H1 (cell line): ENCODE measurements around the gene TRABD2B. TPM values are rescaled to one million over a fixed set of nuclear protein-coding genes. Genes with fewer than 3 reads are reported as not detected.

Source experiments
- CTCF ChIA-PET: fragments of 300-600 bp; sonication (Branson Sonifier 250); formaldehyde crosslinking; loops from one replicate; lab custom pipeline; 2021; ENCODE audit not compliant: partially characterized antibody; lab: Charles Lee
- POLR2A ChIA-PET: fragments of 300-600 bp; sonication (Branson Sonifier 250); formaldehyde crosslinking; loops from one replicate; lab custom pipeline; 2021; ENCODE audit warnings: inconsistent platforms; ENCODE audit not compliant: partially characterized antibody; lab: Charles Lee
- DNase-seq, 2 experiments: peaks; one replicate each; pipeline versions ENCODE4 v3.0.0 to v3.0.0-alpha.2; 2010 to 2022; ENCODE audit warnings: low spot score in 2 of 2, low read depth in 1 of 2, mixed read lengths in 1 of 2
- FAIRE-seq: peaks from 2 replicates; lab custom pipeline; 2011; peaks lifted over from hg19 to GRCh38; lab: Jason Lieb, UNC
- H2AFZ ChIP-seq: 2 replicates; pipeline ENCODE4 v1.8.1; 2012; ENCODE audit warnings: low read length, inconsistent platforms
- H2AK5ac ChIP-seq: 2 replicates; pipeline ENCODE4 v1.6.1; 2013; ENCODE audit warnings: low read depth, low read length
- H2BK120ac ChIP-seq: replicated peaks from 2 replicates; pipeline ENCODE3; 2013; ENCODE audit warnings: low read depth, low read length, inconsistent platforms
- H2BK12ac ChIP-seq: 2 replicates; pipeline ENCODE4 v1.6.1; 2013; ENCODE audit warnings: low read depth, low read length
- H2BK15ac ChIP-seq: 2 replicates; pipeline ENCODE4 v1.6.1; 2013; ENCODE audit warnings: low read length
- H2BK20ac ChIP-seq: 2 replicates; pipeline ENCODE4 v1.6.1; 2013; ENCODE audit warnings: low read length
- H2BK5ac ChIP-seq: 2 replicates; pipeline ENCODE4 v1.6.1; 2013; ENCODE audit warnings: low read depth, low read length
- H3K14ac ChIP-seq: 2 replicates; pipeline ENCODE4 v1.6.1; 2013; ENCODE audit warnings: inconsistent platforms; ENCODE audit not compliant: insufficient read length
- H3K18ac ChIP-seq: 2 replicates; pipeline ENCODE4 v1.6.1; 2013; ENCODE audit warnings: low read length; ENCODE audit errors: extremely low read depth
- H3K23ac ChIP-seq: 2 replicates; pipeline ENCODE4 v1.6.1; 2013; ENCODE audit warnings: inconsistent platforms; ENCODE audit not compliant: insufficient read length
- H3K23me2 ChIP-seq: 2 replicates; pipeline ENCODE4 v1.6.1; 2013; ENCODE audit warnings: low read depth, low read length
- H3K27ac ChIP-seq: 2 replicates; pipeline ENCODE4 v1.6.1; 2011; ENCODE audit warnings: low read depth, low read length, inconsistent platforms
- H3K27me3 ChIP-seq, 4 experiments: replicated peaks in 1 of 4; 1 replicate in 1 of 4; 2 replicates in 3 of 4; pipeline versions ENCODE4 v1.6.1 to v1.8.1; 2011 to 2013; ENCODE audit warnings: low read length in 3 of 4, mild to moderate bottlenecking in 3 of 4, inconsistent platforms in 2 of 4, mixed read lengths in 2 of 4, moderate library complexity in 1 of 4; ENCODE audit not compliant: control insufficient read depth in 3 of 4, insufficient read depth in 3 of 4; ENCODE audit errors: extremely low read depth in 1 of 4
- H3K36me3 ChIP-seq, 4 experiments: 2 replicates each; pipeline versions ENCODE4 v1.6.1 to v1.8.1; 2011 to 2013; ENCODE audit warnings: mild to moderate bottlenecking in 4 of 4, low read length in 3 of 4, moderate library complexity in 2 of 4, control low read depth in 1 of 4, inconsistent platforms in 1 of 4; ENCODE audit not compliant: insufficient read depth in 4 of 4, control insufficient read depth in 2 of 4
- H3K4ac ChIP-seq: replicated peaks from 2 replicates; pipeline ENCODE3; 2013; ENCODE audit warnings: low read length, low read depth, mixed read lengths, inconsistent platforms; ENCODE audit not compliant: insufficient read length
- H3K4me1 ChIP-seq, 4 experiments: replicated peaks in 1 of 4; 1 replicate in 1 of 4; 2 replicates in 3 of 4; pipeline versions ENCODE4 v1.6.1 to v1.8.1; 2011 to 2013; ENCODE audit warnings: low read length in 3 of 4, inconsistent platforms in 2 of 4, mixed read lengths in 1 of 4; ENCODE audit not compliant: insufficient read depth in 4 of 4, control insufficient read depth in 3 of 4
- H3K4me2 ChIP-seq, 2 experiments: 2 replicates each; pipeline versions ENCODE4 v1.6.1 to v1.8.1; 2011 to 2013; ENCODE audit warnings: low read depth in 2 of 2, low read length in 2 of 2, control low read depth in 1 of 2, inconsistent platforms in 1 of 2, mild to moderate bottlenecking in 1 of 2; ENCODE audit not compliant: insufficient read depth in 1 of 2
- H3K4me3 ChIP-seq, 4 experiments: fragments of 200-600, 300-600 bp in 1 of 4; sonication (generic), shearing (Covaris generic), sonication (Bioruptor Twin) in 1 of 4; 2 replicates each; pipeline versions ENCODE4 v1.5.1 to v1.8.1; 2011 to 2016; ENCODE audit warnings: low read length in 4 of 4, low read depth in 3 of 4, control low read depth in 2 of 4, inconsistent platforms in 2 of 4, mild to moderate bottlenecking in 2 of 4, mixed read lengths in 1 of 4, moderate library complexity in 1 of 4; ENCODE audit not compliant: insufficient read depth in 2 of 4; ENCODE audit errors: extremely low read depth in 1 of 4
- H3K56ac ChIP-seq: replicated peaks from 2 replicates; pipeline ENCODE3; 2013; ENCODE audit warnings: low read depth, mild to moderate bottlenecking, mixed read lengths, low read length, inconsistent platforms; ENCODE audit not compliant: insufficient read length
- H3K79me1 ChIP-seq: 2 replicates; pipeline ENCODE4 v1.6.1; 2013; ENCODE audit warnings: low read depth, low read length, control low read depth
- H3K79me2 ChIP-seq, 2 experiments: 2 replicates each; pipeline versions ENCODE4 v1.6.1 to v1.8.1; 2012 to 2013; ENCODE audit warnings: low read length in 2 of 2, mild to moderate bottlenecking in 2 of 2, inconsistent platforms in 1 of 2; ENCODE audit not compliant: insufficient read depth in 2 of 2, control insufficient read depth in 1 of 2
- H3K9ac ChIP-seq, 4 experiments: replicated peaks in 1 of 4; 1 replicate in 1 of 4; 2 replicates in 3 of 4; pipeline versions ENCODE4 v1.6.1 to v1.8.1; 2011 to 2013; ENCODE audit warnings: low read depth in 3 of 4, low read length in 3 of 4, control low read depth in 2 of 4, mild to moderate bottlenecking in 2 of 4, moderate library complexity in 2 of 4, inconsistent platforms in 1 of 4; ENCODE audit errors: extremely low read depth in 1 of 4
- H3K9me3 ChIP-seq, 2 experiments: 2 replicates each; pipeline versions ENCODE4 v1.6.1 to v1.8.1; 2012 to 2013; ENCODE audit warnings: mild to moderate bottlenecking in 2 of 2, moderate library complexity in 2 of 2, control low read depth in 1 of 2, inconsistent platforms in 1 of 2, low read depth in 1 of 2, low read length in 1 of 2, mixed read lengths in 1 of 2; ENCODE audit not compliant: insufficient read depth in 2 of 2
- H4K20me1 ChIP-seq, 2 experiments: replicated peaks in 1 of 2; 2 replicates each; pipeline versions ENCODE3 to v1.8.1; 2011 to 2013; ENCODE audit warnings: inconsistent platforms in 2 of 2, low read length in 2 of 2, mild to moderate bottlenecking in 1 of 2; ENCODE audit not compliant: insufficient read depth in 2 of 2, control insufficient read depth in 1 of 2
- H4K5ac ChIP-seq: 2 replicates; pipeline ENCODE4 v1.6.1; 2013; ENCODE audit warnings: low read length, low read depth, mixed read lengths, inconsistent platforms; ENCODE audit not compliant: insufficient read length
- H4K8ac ChIP-seq: 2 replicates; pipeline ENCODE4 v1.8.0; 2013; ENCODE audit warnings: mild to moderate bottlenecking, moderate library complexity, low read length, inconsistent platforms; ENCODE audit not compliant: insufficient read depth; ENCODE audit errors: extremely low read depth
- H4K91ac ChIP-seq: replicated peaks from 2 replicates; pipeline ENCODE3; 2013; ENCODE audit warnings: low read length, mixed read lengths, inconsistent platforms; ENCODE audit not compliant: insufficient read length
- CBX8 ChIP-seq: fragments of 300-800, 300-1000 bp; sonication (generic); IDR thresholded peaks from 2 replicates; pipeline ENCODE4 v1.7.1; 2016; ENCODE audit warnings: low read depth, low read length, borderline replicate concordance
- CHD1 ChIP-seq: IDR thresholded peaks from 2 replicates; pipeline ENCODE4 v1.6.1; 2012; ENCODE audit warnings: low read depth, low read length, improper control_type of control experiment
- EZH2 ChIP-seq: fragments of 200-600 bp; sonication (generic); IDR thresholded peaks from 2 replicates; pipeline ENCODE4 v1.7.1; 2012; ENCODE audit warnings: low read depth, mild to moderate bottlenecking, moderate library complexity, low read length, inconsistent platforms; ENCODE audit not compliant: severe bottlenecking
- KDM5A ChIP-seq: fragments of 200-600 bp; IDR thresholded peaks from 2 replicates; pipeline ENCODE4 v1.7.1; 2012; ENCODE audit warnings: mild to moderate bottlenecking, low read length, inconsistent platforms, mixed read lengths
- NRF1 ChIP-seq: IDR thresholded peaks from 2 replicates; pipeline ENCODE4 v1.6.1; 2011; ENCODE audit warnings: mild to moderate bottlenecking, low read depth, low read length, improper control_type of control experiment
- POLR2A ChIP-seq, 2 experiments: IDR thresholded peaks; 1 replicate in 1 of 2; 2 replicates in 1 of 2; pipeline ENCODE4 v1.6.1; 2011; ENCODE audit warnings: low read depth in 2 of 2, low read length in 2 of 2, mild to moderate bottlenecking in 2 of 2; ENCODE audit errors: control extremely low read depth in 1 of 2
- RFX5 ChIP-seq: IDR thresholded peaks from 2 replicates; pipeline ENCODE4 v1.6.1; 2011; ENCODE audit warnings: low read depth, low read length, improper control_type of control experiment, borderline replicate concordance
- SIN3A ChIP-seq, 2 experiments: IDR thresholded peaks in 1 of 2; conservative IDR thresholded peaks in 1 of 2; 2 replicates each; pipeline ENCODE4 v1.6.1; 2011 to 2012; ENCODE audit warnings: low read length in 2 of 2, improper control_type of control experiment in 1 of 2, low read depth in 1 of 2, mild to moderate bottlenecking in 1 of 2
- SP4 ChIP-seq: IDR thresholded peaks from 2 replicates; pipeline ENCODE4 v1.6.1; 2012; ENCODE audit warnings: low read length, inconsistent platforms
- SRF ChIP-seq: IDR thresholded peaks from 2 replicates; pipeline ENCODE4 v1.6.1; 2011; ENCODE audit warnings: mild to moderate bottlenecking, low read depth, low read length, moderate library complexity
- YY1 ChIP-seq: IDR thresholded peaks from 2 replicates; pipeline ENCODE4 v1.6.1; 2011; ENCODE audit warnings: low read depth, mild to moderate bottlenecking, low read length
- WGBS, 2 experiments: shearing (Covaris generic) in 1 of 2; methylation state at CpG; one replicate each; pipeline versions ENCODE4 v1.1.6 to v1.1.7; 2013 to 2015; ENCODE audit warnings: low lambda C conversion rate in 2 of 2, mixed read lengths in 2 of 2, inconsistent platforms in 1 of 2, low coverage in 1 of 2, missing lambda C conversion rate in 1 of 2; ENCODE audit not compliant: insufficient replicate concordance in 2 of 2, insufficient coverage in 1 of 2, insufficient read length in 1 of 2; ENCODE audit errors: extremely low coverage in 1 of 2, missing lambda C conversion rate in 1 of 2; 5-methylcytosine and 5-hydroxymethylcytosine counted together
- polyA plus RNA-seq, 7 experiments: library from polyadenylated mRNA; depleted of rRNA in 3 of 7; stranded (reverse) in 5 of 7; unstranded in 2 of 7; fragments of >200 nt in 5 of 7; fragments of 200-250 nt in 2 of 7; gene quantifications; 1 replicate in 5 of 7; 2 replicates in 1 of 7; 4 replicates in 1 of 7; pipeline versions ENCODE4 v1.2.1 to v1.2.3, GENCODE V29; 2011 to 2013; ENCODE audit warnings: missing spikeins in 2 of 7, mixed read lengths in 2 of 7
- total RNA-seq: library from RNA; stranded (reverse); fragmentation: NEBNext Ultra II Directional; extraction: Animal tissue kit (Norgen Biotek cat#: 25700); gene quantifications from 2 replicates; pipeline ENCODE4 v1.2.1, GENCODE V29; 2021
- TF ChIP-seq, protein P1 (sequence below): IDR thresholded peaks from 2 replicates; pipeline ENCODE4 v1.6.1; 2012; ENCODE audit warnings: inconsistent platforms

TRABD2B gene
- total and polyA plus RNA-seq, 2 of the 8 experiments (the other 6 are each of a cell fraction or from before 2014, with no cell fraction given): 0.95 to 3.4 TPM

DNA sequence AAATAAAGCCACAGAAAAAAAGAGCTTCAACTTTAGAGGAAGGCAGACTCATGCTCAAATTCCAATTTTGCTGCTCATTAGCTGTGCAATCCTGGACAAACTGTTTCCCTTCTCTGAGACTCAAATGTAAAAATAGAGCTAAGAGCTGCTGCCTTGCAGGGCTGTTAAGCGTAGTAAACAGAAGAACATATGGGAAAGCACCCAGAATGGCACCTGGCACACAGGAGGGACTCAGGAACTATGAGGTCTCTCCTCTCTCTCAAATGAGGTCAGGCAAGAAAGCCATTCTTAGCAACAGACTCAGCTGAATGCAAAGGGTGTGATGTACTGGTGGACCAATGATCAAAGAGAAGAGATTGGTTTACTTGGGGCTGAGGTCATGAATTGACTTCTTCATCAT is 61.3 kb downstream of the TRABD2B start:
- FAIRE-seq: no peak
- H2AFZ ChIP-seq: no peak overlapping the region
- H3K18ac ChIP-seq: no peak overlapping the region
- H4K5ac ChIP-seq: no peak overlapping the region
- H2BK12ac ChIP-seq: no peak overlapping the region
- H3K9me3 ChIP-seq: no peaks in the 10 kb centered on the region
- peaks cover 7% of the 10 kb centered on the region; the same call in 1 of the 2 replicates for H3K23me2 ChIP-seq
- H2BK15ac ChIP-seq: no peak overlapping the region
- no peak overlapping the region for H4K8ac ChIP-seq
- H2BK5ac ChIP-seq: no peak overlapping the region
- peaks cover 0 to 3% (median 0%) of the 10 kb centered on the region in 4 experiments; a peak in 1 of 7 replicates for H3K4me1 ChIP-seq
- H3K79me2 ChIP-seq: no peaks in the 10 kb centered on the region
- H2BK120ac ChIP-seq: no peak overlapping the region
- ChIA-PET POLR2A (interaction anchor here (1.2 kb wide), 1 partner anchor 125 kb away, joined by 3 read pairs; no protein-coding TSS in a partner anchor), CTCF (interaction anchor here (0.9 to 2.2 kb wide), 3 partner anchors 15 to 180 kb away, joined by 3 to 6 read pairs (median 4); no protein-coding TSS in a partner anchor)
- 92% methylated on average over 1 of the region's 1 CpG; no CpG with 5 or more reads in 1 of the 2 experiments for WGBS, 2 experiments
- no peak overlapping the region for H3K23ac ChIP-seq
- DNase-seq: no peak
- H3K27me3 ChIP-seq: no peaks in the 10 kb centered on the region; a peak in 3 of 7 replicates
- peaks cover 0 to 3% of the 10 kb centered on the region in 2 experiments for H4K20me1 ChIP-seq
- no peak overlapping the region for H3K4me3 ChIP-seq
- H3K4ac ChIP-seq: no peak overlapping the region
- H3K4me2 ChIP-seq: no peak overlapping the region
- H3K14ac ChIP-seq: no peak overlapping the region
- no peaks in the 10 kb centered on the region for H3K36me3 ChIP-seq
- H2BK20ac ChIP-seq: no peak overlapping the region
- no peak overlapping the region for H3K56ac ChIP-seq
- H3K9ac ChIP-seq: no peak overlapping the region
- no peaks in the 10 kb centered on the region for H3K79me1 ChIP-seq
- no peak overlapping the region for H4K91ac ChIP-seq
- H3K27ac ChIP-seq: no peak overlapping the region
- H2AK5ac ChIP-seq: no peak overlapping the region
- no peak for TF ChIP-seq KDM5A
- no peak for TF ChIP-seq YY1
- TF ChIP-seq NRF1: no peak
- TF ChIP-seq, protein P1, sequence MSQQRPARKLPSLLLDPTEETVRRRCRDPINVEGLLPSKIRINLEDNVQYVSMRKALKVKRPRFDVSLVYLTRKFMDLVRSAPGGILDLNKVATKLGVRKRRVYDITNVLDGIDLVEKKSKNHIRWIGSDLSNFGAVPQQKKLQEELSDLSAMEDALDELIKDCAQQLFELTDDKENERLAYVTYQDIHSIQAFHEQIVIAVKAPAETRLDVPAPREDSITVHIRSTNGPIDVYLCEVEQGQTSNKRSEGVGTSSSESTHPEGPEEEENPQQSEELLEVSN: no peak
- TF ChIP-seq SRF: no peak
- TF ChIP-seq CBX8: no peak
- TF ChIP-seq CHD1: no peak
- TF ChIP-seq SIN3A (conservative IDR thresholded peaks at IDR 0.05 in 1 of 2, IDR thresholded peaks at IDR 0.05 in 1 of 2; ENCODE audit: low read depth in 1 of 2, low read length in 2 of 2): no peak
- TF ChIP-seq SP4: no peak
- no peak for TF ChIP-seq POLR2A (IDR thresholded peaks at IDR 0.05; ENCODE audit: control extremely low read depth in 1 of 2, low read depth in 2 of 2, low read length in 2 of 2)
- no peak for TF ChIP-seq EZH2
- TF ChIP-seq RFX5: no peak
